ENCODE results near the gene GIPC2. TPM values are rescaled to one million over a fixed set of nuclear protein-coding genes. Genes with fewer than 3 reads are reported as not detected.

GIPC2 gene
- total RNA-seq, 1 experiment from 2014 or later = 0.26 TPM

- ATAC-seq = no peak
- in situ Hi-C loops (cut with HindIII; ENCODE audit: low pct_unique_long_range_greater_than_20kb, low sequenced_read_pairs) = no loop called here
- H3K27ac ChIP-seq (ENCODE audit: low read length) = peak overlapping the region; percentile 66
- DNase-seq (ENCODE audit: low read depth, low spot score) = no peak
- peak overlapping the region; percentile 1 to 55; a peak in 3 of 4 replicates for H3K4me3 ChIP-seq (ENCODE audit: low read depth in 2 of 2, low read length in 2 of 2)
- no peak for TF ChIP-seq POLR2AphosphoS5 (IDR thresholded peaks at IDR 0.05; ENCODE audit: low read depth, low read length)
- no peak for TF ChIP-seq REST (IDR thresholded peaks at IDR 0.05; ENCODE audit: insufficient read depth in 1 of 2, low read depth in 2 of 2, low read length in 1 of 2)
- no peak for TF ChIP-seq CTCF (IDR thresholded peaks at IDR 0.05)
- TF ChIP-seq TCF7L2 (IDR thresholded peaks at IDR 0.05; ENCODE audit: low read depth, low read length) = no peak
- no peak for TF ChIP-seq SIN3A (IDR thresholded peaks at IDR 0.05; ENCODE audit: borderline replicate concordance, insufficient read depth, low read depth, low read length)
- BruUV-seq (replicated peaks) = no TSS peak
- POLR2A ChIA-PET = interaction anchor here (1.0 kb wide), 1 partner anchor 14 kb away, joined by 3 read pairs; no protein-coding TSS in a partner anchor
- H3K9me3 ChIP-seq (ENCODE audit: control insufficient read depth, insufficient read depth, low read depth, low read length) = no peaks in the 10 kb centered on the region
- no peaks in the 10 kb centered on the region for H3K36me3 ChIP-seq (ENCODE audit: control insufficient read depth, insufficient read depth, low read length)
- H3K4me1 ChIP-seq (ENCODE audit: control insufficient read depth, insufficient read depth, low read length) = peaks cover 24% of the 10 kb centered on the region
- H3K27me3 ChIP-seq (ENCODE audit: control insufficient read depth, insufficient read depth, low read length) = no peaks in the 10 kb centered on the region
- intact Hi-C loops (cut with micrococcal nuclease; ENCODE audit: unreplicated experiment) = loop anchor here (10.0 kb wide), 1 partner anchor 102 kb away; no protein-coding TSS in a partner anchor
- CTCF ChIA-PET = no interaction called here
Observed at GRCh38 chr1:78003070-78003746, 42.6 kb upstream of the GIPC2 start.

GRCh38 chr1:78003882-78004718, 41.7 kb upstream of the GIPC2 start:
- in situ Hi-C loops (cut with HindIII; ENCODE audit: low pct_unique_long_range_greater_than_20kb, low sequenced_read_pairs) = no loop called here
- TF ChIP-seq POLR2AphosphoS5 (IDR thresholded peaks at IDR 0.05; ENCODE audit: low read depth, low read length) (peak; percentile 98), TCF7L2 (IDR thresholded peaks at IDR 0.05; ENCODE audit: low read depth, low read length) (no peak), SIN3A (IDR thresholded peaks at IDR 0.05; ENCODE audit: borderline replicate concordance, insufficient read depth, low read depth, low read length) (no peak), REST (IDR thresholded peaks at IDR 0.05; ENCODE audit: insufficient read depth in 1 of 2, low read depth in 2 of 2, low read length in 1 of 2) (peak in 1 of 2 experiments; percentile 13; a peak in 1 of 4 replicates), CTCF (IDR thresholded peaks at IDR 0.05) (no peak)
- H3K27me3 ChIP-seq (ENCODE audit: control insufficient read depth, insufficient read depth, low read length) = no peaks in the 10 kb centered on the region
- peak overlapping the region; percentile 55 for H3K4me3 ChIP-seq (ENCODE audit: low read depth in 2 of 2, low read length in 2 of 2)
- no peaks in the 10 kb centered on the region for H3K36me3 ChIP-seq (ENCODE audit: control insufficient read depth, insufficient read depth, low read length)
- H3K4me1 ChIP-seq (ENCODE audit: control insufficient read depth, insufficient read depth, low read length) = peaks cover 24% of the 10 kb centered on the region
- BruUV-seq (replicated peaks) = TSS peak; percentile 100
- POLR2A ChIA-PET = interaction anchor here (0.6 to 1.2 kb wide), 7 partner anchors 9 to 267 kb away, joined by 3 to 8 read pairs (median 4); partner anchors contain the start of gene FUBP1
- H3K27ac ChIP-seq (ENCODE audit: low read length) = peak overlapping the region; percentile 96
- peak; percentile 74 for DNase-seq (ENCODE audit: low read depth, low spot score)
- intact Hi-C loops (cut with micrococcal nuclease; ENCODE audit: unreplicated experiment) = loop anchor here (10.0 kb wide), 1 partner anchor 101 kb away; no protein-coding TSS in a partner anchor
- H3K9me3 ChIP-seq (ENCODE audit: control insufficient read depth, insufficient read depth, low read depth, low read length) = no peaks in the 10 kb centered on the region
- ATAC-seq = peak; percentile 87
- CTCF ChIA-PET = interaction anchor here (0.6 to 1.5 kb wide), 4 partner anchors 9 to 320 kb away, joined by 4 to 11 read pairs (median 6); no protein-coding TSS in a partner anchor

Data from Panc1 (cell line).